ENCODE results near the gene CLEC2D. TPM values are rescaled to one million over a fixed set of nuclear protein-coding genes. Genes with fewer than 3 reads are reported as not detected.

Gene CLEC2D, protein sequence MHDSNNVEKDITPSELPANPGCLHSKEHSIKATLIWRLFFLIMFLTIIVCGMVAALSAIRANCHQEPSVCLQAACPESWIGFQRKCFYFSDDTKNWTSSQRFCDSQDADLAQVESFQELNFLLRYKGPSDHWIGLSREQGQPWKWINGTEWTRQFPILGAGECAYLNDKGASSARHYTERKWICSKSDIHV
- 3.9 and 5.2 TPM in 2 replicates for total RNA-seq (2013; cell fraction: nucleolus; rRNA removed)
- total RNA-seq (2014; rRNA removed): 14.9 and 16.1 TPM in 2 replicates
- total RNA-seq (2014; rRNA removed; fragmentation: Illumina TruSeq; extraction: Trizol): 14.4 and 16.2 TPM in 2 replicates
- total RNA-seq (2021): 15.4 and 15.5 TPM in 2 replicates
- polyA plus RNA-seq (2011; ENCODE audit: low read depth): 121 TPM
- polyA plus RNA-seq (2011; rRNA removed): 4.6 and 6.2 TPM in 2 replicates
- 1.0 and 1.9 TPM in 2 replicates for polyA plus RNA-seq (2011; cell fraction: cytosol; rRNA removed)
- 4.2 and 4.5 TPM in 2 replicates for polyA plus RNA-seq (2011; cell fraction: nucleus; rRNA removed)
- 76.6 and 111 TPM in 2 replicates for polyA plus RNA-seq (2012)
- polyA plus RNA-seq (2014; fragmentation: Illumina TruSeq; extraction: Trizol): 16.5 and 29.1 TPM in 2 replicates
- polyA plus RNA-seq (2014; fragmentation: Nextera tagmentation; extraction: Ambion mirVana): 10 to 100 TPM; 29.8 TPM
- polyA plus RNA-seq (2014; rRNA removed): 14.8 and 14.9 TPM in 2 replicates
- polyA plus RNA-seq (2016; fragmentation: Nextera tagmentation; extraction: Ambion mirVana): 10 to 100 TPM; 25.4 to 27.5 TPM
- 3.1 and 3.8 TPM in 2 replicates for polyA minus RNA-seq (2011; rRNA and poly(A)+ RNA removed)
- polyA minus RNA-seq (2011; cell fraction: cytosol; rRNA and poly(A)+ RNA removed): 1.4 and 1.5 TPM in 2 replicates
- polyA minus RNA-seq (2011; cell fraction: nucleus; rRNA and poly(A)+ RNA removed): 1.3 and 3.0 TPM in 2 replicates
- Bru-seq, nascent RNA: percentile 83 among the genes with signal in this experiment
- percentile 76 among the genes with signal in this experiment for BruChase-seq, experiment 1, labeled RNA remaining after a 6-hour chase
- percentile 76 among the genes with signal in this experiment for BruChase-seq, experiment 2, labeled RNA remaining after a 2-hour chase
- long read RNA-seq, experiment 1, partial matches to known transcripts: 0 of 1 reads
- long read RNA-seq, experiment 1, other reads (novel, unspliced or antisense): 1 of 1 reads
- long read RNA-seq, experiment 2, full-length matches to known transcripts: 3 of 12 reads
- long read RNA-seq, experiment 2, partial matches to known transcripts: 2 of 12 reads
- long read RNA-seq, experiment 2, other reads (novel, unspliced or antisense): 7 of 12 reads

- Histone ChIP-seq H3K79me2 (ENCODE audit: control insufficient read depth, insufficient read depth, low read length) (peaks cover 67% of the 10 kb centered on the region), H3K27ac (ENCODE audit: control insufficient read depth, insufficient read depth) (peak within 1 kb of the TSS; percentile 91), H3K27me3 (replicated peaks in 1 of 2; ENCODE audit: control insufficient read depth in 2 of 2, insufficient read depth in 2 of 2, low read length in 1 of 2) (peaks cover 0 to 2% of the 10 kb centered on the region in 2 experiments; a peak in 1 of 4 replicates), H4K20me1 (ENCODE audit: control insufficient read depth, insufficient read depth) (no peaks in the 10 kb centered on the region), H3K36me3 (ENCODE audit: control insufficient read depth in 2 of 2, insufficient read depth in 2 of 2, low read length in 1 of 2) (no peaks in the 10 kb centered on the region), H3K4me2 (ENCODE audit: control insufficient read depth, insufficient read depth) (peak within 1 kb of the TSS; percentile 85), H3K4me1 (ENCODE audit: control insufficient read depth, insufficient read depth, low read length) (peaks cover 42% of the 10 kb centered on the region), H2AFZ (ENCODE audit: control insufficient read depth, low read depth, low read length) (no peak within 1 kb of the TSS), H3K4me3 (peak within 1 kb of the TSS; percentile 61), H3K9ac (ENCODE audit: control insufficient read depth, insufficient read depth, low read length) (peak within 1 kb of the TSS; percentile 77), H3K9me3 (replicated peaks; ENCODE audit: control insufficient read depth, insufficient read depth, low read length) (no peaks in the 10 kb centered on the region; the same call in 2 of the 3 replicates)
- FAIRE-seq (peak; percentile 98), ATAC-seq (peak; percentile 90), DNase-seq (ENCODE audit: low read depth, low spot score) (peak; percentile 95)
- in situ Hi-C loops (cut with MboI): loop anchor here (25.0 kb wide), 1 partner anchor 1032 kb away; no protein-coding TSS in a partner anchor
- RAD21 ChIA-PET (ENCODE audit: unreplicated experiment): interaction anchor here (0.6 to 2.0 kb wide), 19 partner anchors 13 to 460 kb away, joined by 3 to 14 read pairs (median 4); partner anchors contain the start of genes CD69, CLEC7A and CLECL1
- intact Hi-C loops (cut with micrococcal nuclease; ENCODE audit: unreplicated experiment): loop anchor here (1.0 to 2.0 kb wide), 2 partner anchors 21 to 39 kb away; no protein-coding TSS in a partner anchor
- CTCF ChIA-PET: interaction anchor here (0.6 to 2.1 kb wide), 12 partner anchors 9 to 128 kb away, joined by 3 to 8 read pairs (median 4); no protein-coding TSS in a partner anchor
- under 1% methylated on average over 4 of the region's 4 CpGs for WGBS (ENCODE audit: insufficient coverage, insufficient replicate concordance, low lambda C conversion rate, missing lambda C conversion rate)
- SMC1A ChIA-PET (ENCODE audit: uncharacterized antibody, unreplicated experiment): interaction anchor here (0.6 to 2.8 kb wide), 18 partner anchors 10 to 307 kb away, joined by 3 to 17 read pairs (median 5); no protein-coding TSS in a partner anchor
- BruUV-seq (replicated peaks): no TSS peak
- POLR2A ChIA-PET: interaction anchor here (0.8 to 2.5 kb wide), 2 partner anchors 21 to 23 kb away, joined by 3 to 7 read pairs; no protein-coding TSS in a partner anchor
- TF ChIP-seq, protein P1, sequence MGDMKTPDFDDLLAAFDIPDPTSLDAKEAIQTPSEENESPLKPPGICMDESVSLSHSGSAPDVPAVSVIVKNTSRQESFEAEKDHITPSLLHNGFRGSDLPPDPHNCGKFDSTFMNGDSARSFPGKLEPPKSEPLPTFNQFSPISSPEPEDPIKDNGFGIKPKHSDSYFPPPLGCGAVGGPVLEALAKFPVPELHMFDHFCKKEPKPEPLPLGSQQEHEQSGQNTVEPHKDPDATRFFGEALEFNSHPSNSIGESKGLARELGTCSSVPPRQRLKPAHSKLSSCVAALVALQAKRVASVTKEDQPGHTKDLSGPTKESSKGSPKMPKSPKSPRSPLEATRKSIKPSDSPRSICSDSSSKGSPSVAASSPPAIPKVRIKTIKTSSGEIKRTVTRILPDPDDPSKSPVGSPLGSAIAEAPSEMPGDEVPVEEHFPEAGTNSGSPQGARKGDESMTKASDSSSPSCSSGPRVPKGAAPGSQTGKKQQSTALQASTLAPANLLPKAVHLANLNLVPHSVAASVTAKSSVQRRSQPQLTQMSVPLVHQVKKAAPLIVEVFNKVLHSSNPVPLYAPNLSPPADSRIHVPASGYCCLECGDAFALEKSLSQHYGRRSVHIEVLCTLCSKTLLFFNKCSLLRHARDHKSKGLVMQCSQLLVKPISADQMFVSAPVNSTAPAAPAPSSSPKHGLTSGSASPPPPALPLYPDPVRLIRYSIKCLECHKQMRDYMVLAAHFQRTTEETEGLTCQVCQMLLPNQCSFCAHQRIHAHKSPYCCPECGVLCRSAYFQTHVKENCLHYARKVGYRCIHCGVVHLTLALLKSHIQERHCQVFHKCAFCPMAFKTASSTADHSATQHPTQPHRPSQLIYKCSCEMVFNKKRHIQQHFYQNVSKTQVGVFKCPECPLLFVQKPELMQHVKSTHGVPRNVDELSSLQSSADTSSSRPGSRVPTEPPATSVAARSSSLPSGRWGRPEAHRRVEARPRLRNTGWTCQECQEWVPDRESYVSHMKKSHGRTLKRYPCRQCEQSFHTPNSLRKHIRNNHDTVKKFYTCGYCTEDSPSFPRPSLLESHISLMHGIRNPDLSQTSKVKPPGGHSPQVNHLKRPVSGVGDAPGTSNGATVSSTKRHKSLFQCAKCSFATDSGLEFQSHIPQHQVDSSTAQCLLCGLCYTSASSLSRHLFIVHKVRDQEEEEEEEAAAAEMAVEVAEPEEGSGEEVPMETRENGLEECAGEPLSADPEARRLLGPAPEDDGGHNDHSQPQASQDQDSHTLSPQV (IDR thresholded peaks at IDR 0.05): no peak
- TF ChIP-seq PAX8 (IDR thresholded peaks at IDR 0.05) (no peak), SREBF2 (IDR thresholded peaks at IDR 0.05; ENCODE audit: low read length) (no peak), IRF4 (IDR thresholded peaks at IDR 0.05; ENCODE audit: low read depth, low read length) (peak; percentile 93), ZBTB4 (CRISPR knock-in tag; IDR thresholded peaks at IDR 0.05) (no peak), TCF3 (IDR thresholded peaks at IDR 0.05; ENCODE audit: borderline replicate concordance, insufficient read depth, low read depth, low read length) (peak; percentile 71; the same call in 1 of the 2 replicates), ZBED1 (IDR thresholded peaks at IDR 0.05; ENCODE audit: borderline replicate concordance) (peak; percentile 98), NRF1 (conservative IDR thresholded peaks at IDR 0.05; ENCODE audit: low read depth, low read length) (no peak), FOXM1 (IDR thresholded peaks at IDR 0.05; ENCODE audit: low read depth, low read length) (peak; percentile 100), FOS (IDR thresholded peaks at IDR 0.05; ENCODE audit: borderline replicate concordance, extremely low read depth, insufficient read length) (no peak), CBX5 (IDR thresholded peaks at IDR 0.05; ENCODE audit: low read depth) (peak; percentile 80; the same call in 1 of the 2 replicates), ZNF24 (IDR thresholded peaks at IDR 0.05) (peak; percentile 97)
These were observed at the start of gene CLEC2D for GRCh38 chr12:9669534-9669933. CLEC2D (plus strand) TSS chr12:9669713; CDS start chr12:9669735, 22 bp downstream.

Data from GM12878 (cell line).